ENCODE results near the gene HIGD1A.

The HIGD1A gene

DNA sequence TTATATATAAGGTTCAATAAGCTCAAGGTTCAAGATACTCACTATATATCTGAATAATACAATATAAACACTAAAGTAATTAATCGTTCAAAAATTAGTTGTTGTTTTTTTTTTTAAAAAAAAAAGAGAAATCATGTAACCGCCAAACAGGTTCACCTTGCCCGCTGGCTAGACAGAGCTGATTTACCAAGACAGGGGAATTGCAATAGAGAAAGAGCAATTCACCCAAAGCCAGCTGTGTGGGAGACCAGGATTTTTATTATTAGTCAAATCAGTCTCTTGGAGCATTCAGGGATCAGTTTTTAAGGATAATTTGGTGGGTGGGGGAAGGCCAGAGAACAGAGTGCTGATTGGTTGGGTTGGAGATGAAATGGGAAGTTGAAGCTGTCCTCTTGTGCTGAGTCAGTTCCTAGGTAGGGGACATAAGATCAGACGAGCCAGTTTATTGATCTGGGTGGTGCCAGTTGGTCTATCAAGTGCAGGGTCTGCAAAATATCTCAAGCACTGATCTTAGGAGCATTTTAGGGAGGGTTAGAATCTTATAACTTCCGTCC, 7.9 kb downstream of the HIGD1A start:
- DNase-seq: no peak

DNA sequence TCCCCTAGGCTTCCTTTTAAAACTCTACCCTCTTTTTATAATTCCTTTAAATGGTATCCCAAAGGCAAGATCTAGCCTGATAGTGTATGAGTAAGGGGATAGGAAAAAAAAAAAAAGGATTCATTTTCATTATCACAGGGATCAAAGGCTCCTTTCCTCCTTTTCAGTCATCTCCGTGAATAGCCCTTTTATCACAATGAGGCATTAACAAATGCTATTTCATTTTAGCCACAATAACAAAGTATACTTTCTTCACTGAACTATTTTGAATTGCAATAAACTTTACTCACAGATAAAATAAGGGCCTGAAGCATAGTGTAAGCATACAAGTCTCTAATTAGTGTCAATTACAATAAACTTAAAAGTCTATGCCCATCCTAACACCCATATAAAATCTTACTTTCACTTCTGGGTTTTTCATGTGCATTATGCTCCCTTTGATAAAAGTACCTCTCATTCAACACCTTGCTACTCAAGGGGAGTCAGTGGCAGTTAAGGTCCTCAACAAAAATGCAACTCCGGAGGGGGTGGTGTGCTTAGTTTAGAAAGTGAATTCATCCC, 8.6 kb downstream of the HIGD1A start:
- no peak for DNase-seq

DNA sequence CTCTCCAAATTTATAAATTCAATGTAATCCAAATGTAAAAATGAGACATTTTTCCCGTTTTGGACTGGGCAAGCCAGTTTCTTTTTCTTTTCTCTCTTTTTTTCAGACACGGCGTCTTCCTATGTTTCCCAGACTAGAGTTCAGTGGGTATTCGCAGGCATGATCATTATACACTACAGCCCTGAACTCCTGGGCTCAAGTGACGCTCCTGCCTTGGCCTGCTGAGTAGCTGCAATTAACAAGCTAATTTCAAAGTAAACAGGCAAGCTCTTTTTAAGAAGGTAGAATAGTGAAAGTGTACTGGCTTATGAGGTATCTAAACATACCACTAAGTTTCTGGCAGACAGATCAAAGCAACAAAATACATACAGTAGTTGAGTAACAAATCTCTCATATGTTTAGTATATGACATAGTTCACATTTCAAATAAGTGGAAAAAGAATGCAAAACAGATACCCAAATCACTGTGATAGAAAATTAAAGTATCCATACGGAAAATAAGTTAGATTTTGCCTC, 13.5 kb downstream of the HIGD1A start:
- no peak for DNase-seq

DNA sequence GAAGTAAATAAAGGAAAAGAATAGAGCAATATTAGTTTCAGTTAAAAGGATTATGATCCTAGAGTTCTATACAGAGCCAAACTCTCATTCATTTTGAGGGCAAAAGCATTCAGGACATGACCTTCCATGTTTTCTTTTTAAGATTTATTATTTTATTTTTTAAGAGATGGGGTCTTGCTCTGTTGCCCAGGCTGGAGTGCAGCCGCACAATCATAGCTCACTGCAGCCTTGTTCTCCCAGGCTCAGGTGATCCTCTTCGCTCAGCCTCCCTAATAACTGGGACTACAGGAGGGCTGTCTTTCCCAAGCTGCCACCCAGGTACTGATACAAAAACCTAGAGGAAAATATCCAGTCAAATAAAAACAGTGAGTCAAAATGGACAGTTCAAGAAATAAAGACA, 17.7 kb downstream of the HIGD1A start:
- DNase-seq: no peak

DNA sequence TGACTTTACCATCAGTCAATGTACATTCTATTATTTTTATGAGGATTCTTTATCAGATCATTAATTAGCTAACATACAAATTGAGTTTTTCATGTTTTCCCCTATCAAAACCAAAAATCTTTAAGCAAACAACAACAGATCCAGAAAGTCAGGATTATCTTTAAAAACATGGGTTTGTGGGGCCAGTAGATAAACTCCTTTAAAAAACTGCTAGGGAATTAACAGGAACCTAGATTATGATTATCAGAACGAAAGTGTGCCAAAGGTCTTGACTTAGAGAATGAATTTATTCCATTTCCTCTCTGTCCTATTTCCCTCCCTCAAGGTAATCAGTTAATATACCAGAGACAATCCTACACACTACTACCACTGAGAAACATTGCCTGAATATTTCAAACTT, 18.1 kb downstream of the HIGD1A start:
- peak; percentile 87 for DNase-seq

DNA sequence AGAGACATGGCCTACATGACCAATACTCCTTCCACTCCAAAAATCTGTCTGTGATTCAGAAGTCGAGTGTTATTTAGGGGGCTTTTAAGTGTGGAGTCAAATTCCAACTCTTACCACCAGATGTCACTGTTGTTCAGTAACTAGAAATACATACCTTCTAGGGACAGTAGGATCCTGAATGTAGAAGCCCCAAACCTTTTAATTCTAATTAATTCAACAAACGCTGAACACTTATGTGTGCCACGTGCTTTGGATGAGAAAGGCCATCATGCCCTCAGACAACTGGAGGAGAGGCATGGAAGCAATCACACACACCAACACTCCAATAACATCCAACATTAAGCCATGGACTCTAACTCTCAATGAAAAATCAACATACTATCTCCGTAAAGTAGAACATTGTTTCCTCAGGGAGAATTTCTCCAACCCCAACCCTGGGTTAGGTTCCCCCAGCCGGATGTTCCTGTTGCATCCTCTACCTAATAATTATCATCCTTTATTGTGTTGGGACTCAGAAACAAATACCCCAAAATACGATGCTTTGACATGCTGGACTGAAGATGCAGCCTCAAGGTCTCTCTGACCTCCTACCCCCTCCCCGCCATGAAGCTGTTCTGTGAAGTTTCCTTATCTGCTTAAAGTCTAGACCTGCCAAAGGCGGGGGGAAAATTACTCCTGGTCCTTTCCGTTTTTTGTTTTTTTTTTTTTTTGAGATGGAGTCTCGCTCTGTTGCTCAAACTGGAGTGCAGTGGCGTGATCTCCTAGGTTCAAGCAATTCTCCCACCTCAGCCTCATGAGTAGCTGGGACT, 23.2 kb downstream of the HIGD1A start:
- peak; percentile 85 for DNase-seq

DNA sequence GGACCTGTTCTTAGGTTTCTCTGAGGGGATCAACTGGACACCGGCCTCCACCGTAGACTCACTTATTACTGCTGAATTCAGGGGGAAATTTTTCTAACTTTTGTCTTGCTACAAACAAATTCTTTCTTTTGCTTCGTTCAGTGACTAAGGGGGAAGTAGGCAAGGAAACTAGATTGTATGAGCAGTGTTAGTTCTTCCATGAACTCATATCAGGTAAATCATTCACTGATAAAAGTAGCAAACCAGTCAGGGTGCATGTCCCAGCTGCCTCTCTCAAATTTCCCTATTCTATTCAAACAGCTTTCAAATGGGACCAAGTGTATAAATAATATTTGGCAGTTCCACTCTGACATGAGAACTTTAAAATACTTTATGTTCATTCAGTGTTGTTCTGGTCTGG, 23.9 kb downstream of the HIGD1A start:
- DNase-seq: no peak

DNA sequence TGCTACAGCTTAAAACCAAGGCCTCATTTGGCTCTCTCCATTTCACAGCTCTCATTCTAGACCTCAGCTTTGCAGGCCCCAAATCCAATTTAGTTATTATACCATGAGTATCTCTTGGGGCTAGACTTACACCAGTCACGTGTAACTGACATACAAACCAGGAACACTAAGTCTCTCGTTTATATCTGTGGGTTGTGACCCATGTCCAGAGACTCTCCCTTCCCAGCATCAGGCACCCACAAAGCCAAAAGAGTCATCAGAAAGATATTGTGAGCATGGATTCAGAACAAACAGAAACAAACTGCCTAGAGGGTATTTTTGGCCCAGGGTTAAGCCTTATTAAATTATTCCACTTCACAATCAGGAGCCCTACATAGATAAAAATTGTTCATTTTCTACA, 25.6 kb downstream of the HIGD1A start:
- DNase-seq: no peak

DNA sequence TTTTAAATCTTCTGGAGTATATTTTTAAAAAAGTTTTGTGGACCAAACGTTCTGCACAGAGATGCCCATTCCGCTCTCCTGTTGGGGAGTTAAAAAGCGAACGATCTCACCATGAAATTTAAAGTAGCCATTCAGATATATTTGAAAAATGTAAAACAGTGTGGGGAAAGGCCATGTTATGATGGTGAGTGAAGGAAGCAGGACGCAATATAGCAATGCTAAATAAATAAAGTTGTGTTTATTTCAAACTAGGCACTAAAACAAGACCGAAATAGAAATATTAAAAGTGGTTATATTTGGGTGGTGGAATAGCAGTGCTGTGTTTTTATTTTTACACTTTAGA, 30.9 kb downstream of the HIGD1A start:
- DNase-seq: no peak

DNA sequence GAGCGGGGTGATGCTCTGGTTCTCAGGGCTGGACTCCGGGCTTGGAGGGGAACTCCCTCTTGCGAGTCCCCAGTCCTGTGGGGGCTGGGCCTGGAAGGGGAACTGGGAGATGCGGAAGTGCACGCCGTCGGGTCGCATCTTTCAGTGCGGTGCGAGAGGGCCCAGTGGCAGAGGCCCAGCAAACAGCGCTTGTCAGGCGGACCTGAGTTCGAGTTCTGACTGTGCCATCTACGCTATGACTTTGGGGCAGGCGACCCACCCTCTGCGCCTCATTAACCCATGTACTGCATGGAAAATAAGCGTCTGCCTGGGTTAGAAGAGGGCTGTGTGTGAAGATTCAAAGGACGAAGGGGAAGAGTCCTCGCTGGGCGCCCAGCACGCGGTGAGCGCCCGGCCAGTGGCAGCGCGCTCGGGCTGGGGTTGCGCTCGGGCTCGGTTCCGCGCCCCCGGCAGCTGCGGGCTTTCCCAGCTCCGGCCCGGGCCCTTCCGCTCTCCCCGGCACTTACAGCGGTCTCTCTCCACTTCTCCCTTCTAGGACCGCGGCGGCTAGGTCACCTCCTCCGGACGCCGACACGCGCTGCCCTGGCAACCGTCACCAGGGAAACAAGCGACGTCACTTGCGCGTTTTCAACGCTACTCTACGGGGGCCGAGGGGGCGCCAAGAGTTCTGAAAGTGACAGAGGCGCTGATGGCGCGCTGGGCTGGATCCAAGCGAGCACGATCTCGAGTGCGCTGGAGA, 31.5 kb downstream of the HIGD1A start, which contains the start of gene CCDC13:
Gene CCDC13, minus strand, starts transcription at position 584 of the 739 bp plus-strand sequence. CDS start 14,908 bp downstream, outside the sequence.
- DNase-seq: peak; percentile 93

DNA sequence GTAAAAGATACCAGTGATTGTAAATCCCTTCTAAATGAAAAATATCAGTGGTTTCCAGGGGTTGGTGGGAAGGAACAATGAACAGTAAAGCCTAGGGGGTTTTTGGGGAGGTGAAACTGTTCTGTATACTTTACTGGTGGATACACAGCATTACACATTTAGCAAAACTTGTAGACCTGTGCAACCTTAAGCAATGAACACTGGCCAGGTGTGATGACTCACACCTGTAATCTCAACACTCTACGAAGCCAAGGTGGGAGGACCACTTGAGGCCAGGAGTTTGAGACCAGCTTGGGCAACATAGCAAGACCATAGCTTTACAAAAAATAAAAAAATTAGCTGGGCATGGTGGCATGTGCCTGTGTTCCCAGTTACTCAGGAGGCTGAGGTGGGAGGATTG, 33.0 kb downstream of the HIGD1A start:
- no peak for DNase-seq

DNA sequence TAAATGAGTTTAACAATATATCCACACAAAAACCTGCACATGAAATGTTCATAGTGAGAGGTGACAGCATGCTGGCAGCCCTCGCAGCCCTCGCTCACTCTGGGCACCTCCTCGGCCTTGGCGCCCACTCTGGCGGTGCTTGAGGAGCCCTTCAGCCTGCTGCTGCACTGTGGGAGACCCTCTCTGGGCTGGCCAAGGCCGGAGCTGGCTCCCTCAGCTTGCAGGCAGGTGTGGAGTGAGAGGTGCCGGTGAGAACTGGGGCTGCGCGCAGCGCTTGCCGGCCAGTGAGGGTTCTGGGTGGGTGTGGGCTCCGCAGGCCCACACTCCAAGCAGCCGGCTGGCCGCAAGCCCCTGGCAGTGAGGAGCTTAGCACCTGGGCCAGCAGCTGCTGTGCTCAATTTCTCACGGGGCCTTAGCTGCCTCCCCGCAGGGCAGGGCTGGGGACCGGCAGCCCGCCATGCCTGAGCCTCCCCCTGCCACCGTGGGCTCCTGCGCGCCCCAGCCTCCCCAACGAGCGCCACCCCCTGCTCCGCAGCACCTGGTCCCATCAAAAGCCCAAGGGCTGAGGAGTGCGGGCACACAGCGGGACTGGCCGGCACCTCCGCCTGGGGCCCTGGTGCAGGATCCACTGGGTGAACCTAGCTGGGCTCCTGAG, 34.7 kb downstream of the HIGD1A start:
- DNase-seq: no peak

DNA sequence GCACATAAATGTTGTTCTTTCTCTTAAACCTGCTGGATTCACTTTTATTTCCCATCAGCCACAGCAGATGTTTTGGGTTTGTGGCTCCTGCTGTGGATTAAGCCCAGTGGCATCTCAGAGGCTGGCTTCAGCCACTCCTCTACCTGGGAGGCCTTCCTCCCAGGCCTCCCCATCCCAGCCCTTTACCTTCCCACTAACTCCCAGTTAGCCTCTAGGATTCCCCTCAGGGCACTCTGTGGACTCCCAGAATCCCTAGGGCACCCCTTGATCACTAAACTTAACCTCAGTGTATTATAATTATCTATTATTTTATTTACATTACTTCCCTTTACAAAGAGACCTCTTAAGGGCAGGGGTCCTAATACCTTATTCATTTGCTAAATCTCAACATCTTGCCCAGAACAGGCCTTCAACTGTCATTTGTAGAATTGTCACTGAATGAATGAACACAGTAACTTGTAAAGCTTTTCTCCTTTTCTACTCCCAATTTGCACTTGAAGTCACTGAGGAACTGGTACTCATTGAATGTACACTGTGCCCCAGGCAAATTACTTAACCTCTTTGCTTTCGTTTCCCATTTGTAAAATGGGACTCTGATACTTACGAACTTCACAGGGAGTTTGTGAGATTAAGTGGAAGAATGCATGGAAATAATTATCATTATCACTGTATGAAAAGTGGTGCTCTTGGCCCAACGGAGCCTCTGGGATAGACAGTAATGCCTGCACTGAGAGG, 39.6 kb downstream of the HIGD1A start:
- DNase-seq: no peak

DNA sequence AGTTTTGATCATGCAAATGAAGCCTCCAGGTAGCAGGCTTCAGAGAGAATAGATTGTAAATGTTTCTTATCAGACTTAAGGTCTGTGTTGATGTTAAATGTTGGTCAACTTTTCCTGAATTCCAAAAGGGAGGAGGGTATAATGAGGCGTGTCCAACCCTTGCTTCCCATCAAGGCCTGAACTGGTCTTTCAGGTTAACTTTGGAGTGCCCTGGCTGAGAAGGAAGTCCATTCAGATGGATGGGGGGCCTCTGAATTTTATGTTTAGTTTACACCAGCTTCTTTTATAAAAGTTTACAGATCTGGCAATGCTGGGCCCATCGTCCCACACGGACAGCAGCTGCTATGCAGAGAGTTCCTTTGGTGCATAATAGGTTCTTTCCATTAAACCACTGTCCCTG, 40.2 kb downstream of the HIGD1A start:
- DNase-seq: no peak

DNA sequence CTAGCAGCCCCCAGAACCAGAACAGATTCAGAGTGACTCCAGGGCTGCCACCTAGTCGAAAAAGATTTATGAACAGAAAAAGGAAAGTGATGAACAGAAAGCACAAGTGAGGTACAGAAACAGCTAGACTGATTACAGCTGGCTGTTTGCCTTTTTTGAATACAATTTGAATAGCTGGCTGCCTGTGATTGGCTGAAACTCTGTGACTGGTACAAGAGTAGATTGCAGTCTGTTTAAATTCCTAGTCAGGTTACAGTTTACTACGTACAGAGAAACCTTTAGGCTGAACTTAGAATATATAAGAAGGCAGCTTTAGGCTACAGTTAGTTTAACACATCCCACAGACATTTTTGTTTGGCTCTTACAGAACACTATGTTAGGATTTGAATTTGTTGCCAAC, 41.3 kb downstream of the HIGD1A start:
- DNase-seq: no peak

DNA sequence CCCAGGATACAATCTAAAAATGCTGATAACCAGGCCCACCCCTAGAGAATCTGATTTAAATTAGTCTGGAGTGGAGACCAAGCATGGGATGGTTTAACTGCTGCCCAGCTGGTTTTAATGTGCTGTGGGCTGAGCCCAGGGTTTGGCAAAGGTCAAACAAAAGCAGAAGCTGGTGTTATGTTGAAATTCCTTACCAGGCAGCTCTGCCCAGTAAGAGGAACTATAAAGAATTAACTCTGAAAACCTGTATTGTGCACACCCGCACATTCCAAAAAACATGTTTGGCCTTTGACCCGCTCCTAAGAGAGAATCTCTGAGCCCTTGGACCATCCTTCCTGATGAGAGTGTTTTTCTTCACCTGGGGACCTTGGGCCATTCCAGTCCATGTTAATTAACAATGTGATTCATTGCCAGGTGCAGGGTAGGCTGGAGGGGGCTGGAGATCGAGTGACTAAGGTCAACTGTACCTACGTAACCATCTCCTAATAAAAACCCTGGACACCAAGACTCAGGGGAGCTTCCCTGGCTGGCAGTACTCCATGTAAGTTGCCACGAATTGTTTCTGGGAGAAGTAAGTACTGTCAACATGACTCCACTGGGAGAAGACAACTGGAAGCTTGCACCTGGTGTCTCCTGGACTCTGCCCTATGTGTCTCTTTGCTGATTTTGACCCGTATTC, 42.1 kb downstream of the HIGD1A start:
- no peak for DNase-seq

DNA sequence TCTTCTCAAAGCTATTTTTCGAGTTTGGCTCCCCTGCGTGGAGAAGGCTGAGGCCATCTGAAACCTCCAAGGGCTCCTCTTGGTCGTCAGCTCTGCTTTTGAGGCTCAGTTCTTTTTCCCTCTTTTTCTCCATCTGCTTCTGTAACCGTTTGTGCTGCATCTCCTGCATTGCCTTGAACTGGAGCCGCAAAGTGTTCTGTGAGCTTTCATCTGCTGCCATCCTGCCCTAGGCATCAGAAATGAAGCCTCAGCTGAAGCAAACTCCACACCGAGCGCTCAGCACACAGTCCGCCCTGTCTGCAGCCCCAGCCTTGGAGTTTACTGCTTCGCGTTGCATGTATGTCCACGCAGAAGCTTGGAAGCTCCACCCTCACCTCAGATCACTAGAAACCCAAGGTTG, 46.2 kb downstream of the HIGD1A start:
- no peak for DNase-seq

DNA sequence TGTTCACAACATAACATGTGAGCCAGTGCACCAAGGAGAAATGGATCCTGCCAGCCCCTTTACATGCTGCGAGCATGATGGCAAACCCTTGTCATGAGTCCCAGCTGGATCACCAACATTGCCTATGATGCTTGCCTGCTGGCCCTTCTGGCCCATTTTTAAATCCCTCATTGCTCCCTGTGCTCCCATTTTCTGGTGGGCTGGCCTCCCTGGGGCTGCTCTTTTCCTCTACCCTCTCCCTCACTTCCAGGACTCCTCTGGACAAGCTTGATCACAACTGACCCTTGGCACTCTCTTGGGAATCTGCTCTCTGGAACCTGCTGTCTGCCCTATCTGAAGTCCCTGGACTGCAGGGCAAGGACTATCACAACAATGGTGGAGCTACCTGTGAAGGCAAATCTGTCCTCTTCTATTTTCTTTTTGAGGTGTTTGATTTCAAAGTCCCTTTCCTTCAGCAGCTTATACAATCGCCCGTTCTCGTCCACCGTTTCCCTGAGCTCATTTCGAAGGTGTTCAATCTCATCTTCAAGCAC, 47.5 kb downstream of the HIGD1A start:
- DNase-seq: no peak

DNA sequence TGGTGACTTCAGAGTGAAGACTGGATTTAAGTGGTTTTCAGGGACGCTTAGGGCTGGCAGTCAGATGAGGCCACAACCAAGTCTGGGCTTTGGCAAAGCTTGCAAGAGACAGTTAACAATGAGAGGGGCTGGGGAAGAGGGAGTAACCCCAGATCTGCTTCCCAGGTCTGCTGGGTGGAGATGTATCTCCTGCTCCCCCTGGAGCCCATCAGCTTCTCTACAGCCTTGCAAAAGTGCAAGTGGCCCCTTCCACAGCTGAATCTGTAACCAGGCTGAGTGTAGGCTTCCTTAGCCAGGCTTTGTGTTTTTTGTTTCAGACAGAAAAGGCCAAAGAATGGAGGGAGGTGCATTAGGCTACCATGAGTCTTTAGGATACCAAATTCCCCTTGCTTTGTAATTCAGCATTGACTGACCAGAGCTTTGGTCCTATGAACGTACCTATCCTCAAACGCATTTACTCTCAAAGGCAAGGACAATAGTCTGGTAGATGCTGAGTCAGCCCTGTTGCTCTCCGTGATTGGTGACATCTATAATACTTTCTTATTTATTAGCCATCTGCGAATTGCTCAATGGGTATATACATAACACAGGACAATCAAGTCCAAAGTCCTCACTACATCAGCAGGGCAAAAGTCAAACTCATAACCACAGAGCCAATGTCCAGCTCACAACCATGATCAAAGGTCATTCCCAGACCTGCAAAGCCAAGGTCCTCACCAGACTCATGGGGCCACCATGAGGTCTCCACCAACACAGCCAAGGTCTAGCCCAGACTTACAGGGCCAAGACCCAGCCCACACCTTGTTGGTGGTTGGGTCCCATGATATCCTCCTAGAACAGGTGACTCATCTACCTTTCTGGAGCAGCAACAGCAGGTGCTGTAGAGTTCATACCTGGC, 48.4 kb downstream of the HIGD1A start:
- DNase-seq: peak; percentile 49

DNA sequence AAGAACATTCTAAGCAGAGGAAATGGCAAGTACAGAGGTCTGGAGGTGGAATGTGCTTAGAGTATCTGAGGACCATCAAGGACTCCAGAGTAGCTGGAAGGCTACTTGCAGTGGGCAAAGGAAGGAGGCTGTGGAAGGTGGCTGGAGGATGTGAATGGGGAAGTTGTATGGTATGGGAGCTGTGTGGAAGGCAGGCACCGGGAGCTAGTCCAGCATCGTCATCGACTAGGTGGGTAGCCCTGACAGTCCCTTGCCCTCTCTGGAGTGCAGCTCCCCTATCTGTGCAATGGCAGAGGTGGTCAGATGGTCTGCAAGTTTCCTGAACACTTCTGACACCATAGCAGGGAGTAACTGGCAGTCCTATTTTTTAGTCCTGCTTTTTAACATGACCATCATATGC, 50.5 kb downstream of the HIGD1A start:
- DNase-seq: no peak

Data from hematopoietic multipotent progenitor cell treated with erythropoietin and hydrocortisone succinate and interleukin-3 and kit ligand, for 8 days (in vitro differentiated cells).